Caco-2 (cell line): ENCODE results near the gene CDK5RAP3. TPM values are rescaled to one million over a fixed set of nuclear protein-coding genes. Genes with fewer than 3 reads are reported as not detected.

Source experiments
- BruUV-seq: library from RNA; stranded (reverse); fragments of 400-500 nt; replicated peaks from 2 replicates; lab custom pipeline; 2021; lab: Mats Ljungman, UMichigan
- CTCF ChIA-PET: fragments of 300-600 bp; sonication (Branson Sonifier 250); formaldehyde crosslinking; loops from one replicate; lab custom pipeline; 2022; ENCODE audit warnings: antibody characterized with exemption; lab: Charles Lee
- POLR2A ChIA-PET: fragments of 300-600 bp; sonication (Branson Sonifier 250); formaldehyde crosslinking; loops from one replicate; lab custom pipeline; 2022; ENCODE audit warnings: antibody characterized with exemption; lab: Charles Lee
- DNase-seq, 2 experiments: peaks; one replicate each; pipeline versions ENCODE4 v3.0.0 to v3.0.0-alpha.2; 2020 to 2022
- H3K27me3 ChIP-seq: replicated peaks from 2 replicates; pipeline ENCODE4 v1.6.0; 2011; ENCODE audit warnings: low read length; ENCODE audit not compliant: control insufficient read depth, insufficient read depth
- H3K36me3 ChIP-seq: 2 replicates; pipeline ENCODE4 v1.5.1; 2011; ENCODE audit warnings: low read length; ENCODE audit not compliant: control insufficient read depth, insufficient read depth
- H3K4me1 ChIP-seq: fragments of 250-450 bp; sonication (Bioruptor Pico); 2 replicates; pipeline ENCODE4 v1.5.1; 2020; ENCODE audit warnings: mild to moderate bottlenecking
- H3K4me3 ChIP-seq: 2 replicates; pipeline ENCODE4 v1.5.1; 2011; ENCODE audit warnings: low read depth, mild to moderate bottlenecking, control low read depth, low read length
- H3K9me3 ChIP-seq: fragments of 250-450 bp; sonication (Bioruptor Pico); 2 replicates; pipeline ENCODE4 v1.5.1; 2020; ENCODE audit warnings: mild to moderate bottlenecking, moderate library complexity
- H3K27ac Mint-ChIP-seq: one replicate; pipeline ENCODE4 v1.8.0; 2022; ENCODE audit warnings: mixed read lengths; ENCODE audit not compliant: unreplicated experiment
- H3K27me3 Mint-ChIP-seq: one replicate; pipeline ENCODE4 v1.8.0; 2022; ENCODE audit warnings: mixed read lengths; ENCODE audit not compliant: insufficient read depth, unreplicated experiment
- H3K36me3 Mint-ChIP-seq: one replicate; pipeline ENCODE4 v1.8.0; 2022; ENCODE audit warnings: mild to moderate bottlenecking, mixed read lengths; ENCODE audit not compliant: insufficient read depth, unreplicated experiment
- H3K4me1 Mint-ChIP-seq: one replicate; pipeline ENCODE4 v1.8.0; 2022; ENCODE audit warnings: low read depth, mixed read lengths; ENCODE audit not compliant: unreplicated experiment
- H3K4me3 Mint-ChIP-seq: one replicate; pipeline ENCODE4 v1.8.0; 2022; ENCODE audit warnings: mild to moderate bottlenecking, moderate library complexity, mixed read lengths; ENCODE audit not compliant: unreplicated experiment
- H3K9me3 Mint-ChIP-seq: one replicate; pipeline ENCODE4 v1.8.0; 2022; ENCODE audit warnings: mixed read lengths; ENCODE audit not compliant: unreplicated experiment
- CTCF ChIP-seq, 2 experiments: fragments of 200-600 bp in 1 of 2; IDR thresholded peaks; 1 replicate in 1 of 2; 2 replicates in 1 of 2; pipeline versions ENCODE4 v1.5.1 to v1.8.0; 2011 to 2022; ENCODE audit warnings: antibody characterized with exemption in 1 of 2, control low read depth in 1 of 2, inconsistent platforms in 1 of 2, low read depth in 1 of 2, low read length in 1 of 2, mild to moderate bottlenecking in 1 of 2, moderate library complexity in 1 of 2; ENCODE audit not compliant: insufficient read depth in 1 of 2, severe bottlenecking in 1 of 2, unreplicated experiment in 1 of 2
- intact Hi-C: fragments of 100-400 bp; cut with micrococcal nuclease; formaldehyde crosslinking; loops from one replicate; pipeline ENCODE4 v1.10.0; 2022; ENCODE audit not compliant: unreplicated experiment
- total RNA-seq: library from RNA; stranded (reverse); gene quantifications from 2 replicates; pipeline ENCODE4 v1.2.3, GENCODE V29; 2022

The CDK5RAP3 gene
- total RNA-seq, 1 experiment from 2014 or later = 425 TPM

- no TSS peak for BruUV-seq
- Mint-ChIP-seq H3K27me3 (no peaks in the 10 kb centered on the region), H3K4me3 (no peak overlapping the region), H3K27ac (no peak overlapping the region), H3K36me3 (no peaks in the 10 kb centered on the region), H3K9me3 (no peaks in the 10 kb centered on the region), H3K4me1 (peaks cover 21% of the 10 kb centered on the region)
- TF ChIP-seq CTCF (IDR thresholded peaks at IDR 0.05; ENCODE audit: insufficient read depth in 1 of 2, low read depth in 1 of 2, low read length in 1 of 2, severe bottlenecking in 1 of 2, unreplicated experiment in 1 of 2) = no peak
- Histone ChIP-seq H3K4me3 (no peak overlapping the region), H3K27me3 (no peaks in the 10 kb centered on the region), H3K36me3 (no peaks in the 10 kb centered on the region), H3K9me3 (no peaks in the 10 kb centered on the region), H3K4me1 (peaks cover 14% of the 10 kb centered on the region)
- intact Hi-C loops = no loop called here
- ChIA-PET POLR2A (interaction anchor here (0.5 to 2.5 kb wide), 3 partner anchors 17 to 455 kb away, joined by 3 to 25 read pairs (median 10); partner anchors contain the start of gene NFE2L1), CTCF (interaction anchor here (0.6 to 2.7 kb wide), 4 partner anchors 18 to 123 kb away, joined by 3 to 17 read pairs (median 6); partner anchors contain the start of gene NFE2L1)
- DNase-seq = no peak
Measured at GRCh38 chr17:48030531-48030930, 59.6 kb downstream of the CDK5RAP3 start.

Other genes starting within 250 kb of the CDK5RAP3 start
- not detected in 2 replicates for gene TBX21, start 237.9 kb upstream of the CDK5RAP3 start, total RNA-seq
- 46.8 and 48.3 TPM in 2 replicates for gene OSBPL7, start 149.3 kb upstream of the CDK5RAP3 start, total RNA-seq
- gene MRPL10, start 139.6 kb upstream of the CDK5RAP3 start, total RNA-seq = 159 and 162 TPM in 2 replicates
- gene LRRC46, start 139.4 kb upstream of the CDK5RAP3 start, total RNA-seq = 1.4 and 2.3 TPM in 2 replicates
- 73.6 and 80.8 TPM in 2 replicates for gene SCRN2, start 129.8 kb upstream of the CDK5RAP3 start, total RNA-seq
- gene SP6, start 120.0 kb upstream of the CDK5RAP3 start, total RNA-seq = 20.6 and 25.0 TPM in 2 replicates
- 24.8 and 25.2 TPM in 2 replicates for gene SP2, start 74.9 kb upstream of the CDK5RAP3 start, total RNA-seq
- gene PNPO, start 29.5 kb upstream of the CDK5RAP3 start, total RNA-seq = 110 and 118 TPM in 2 replicates
- 24.3 and 30.5 TPM in 2 replicates for gene PRR15L, start 13.2 kb upstream of the CDK5RAP3 start, total RNA-seq
- gene COPZ2, start 66.7 kb downstream of the CDK5RAP3 start, total RNA-seq = 2.0 and 6.7 TPM in 2 replicates
- 322 and 356 TPM in 2 replicates for gene NFE2L1, start 77.2 kb downstream of the CDK5RAP3 start, total RNA-seq
- gene CBX1, start 130.4 kb downstream of the CDK5RAP3 start, total RNA-seq = 213 and 214 TPM in 2 replicates
- gene SNX11, start 136.7 kb downstream of the CDK5RAP3 start, total RNA-seq = 36.7 and 40.7 TPM in 2 replicates